Esophagus squamous epithelium (tissue), 5 donors: ENCODE data around the gene SEMA4C. TPM values are rescaled to one million over a fixed set of nuclear protein-coding genes. Genes with fewer than 3 reads are reported as not detected.

Experiments used
- DNase-seq: peaks from one replicate; lab custom pipeline; 2025; lab: John Stamatoyannopoulos, UW
- H3K27ac ChIP-seq, 4 donors: fragments of 200-600 bp; sonication (generic); one replicate each; pipeline ENCODE4 v1.5.1; 2016 to 2019; ENCODE audit warnings: mild to moderate bottlenecking in 1 of 4
- H3K27me3 ChIP-seq, 4 donors: fragments of 200-600 bp; sonication (generic); 1 replicate in 3 of 4; 2 replicates in 1 of 4; pipeline versions ENCODE4 v1.5.1 to v1.6.0; 2017 to 2021; ENCODE audit warnings: antibody characterized with exemption in 1 of 4
- H3K36me3 ChIP-seq, 3 donors: fragments of 200-600 bp; sonication (generic); one replicate each; pipeline ENCODE4 v1.5.1; 2016 to 2019
- H3K4me1 ChIP-seq, 3 donors: fragments of 200-600 bp; sonication (generic); one replicate each; pipeline ENCODE4 v1.5.1; 2017 to 2019
- H3K4me3 ChIP-seq, 4 donors: fragments of 200-600 bp; sonication (generic); 1 replicate in 3 of 4; 2 replicates in 1 of 4; pipeline ENCODE4 v1.5.1; 2016 to 2019; ENCODE audit warnings: mild to moderate bottlenecking in 2 of 4, moderate library complexity in 1 of 4
- H3K9me3 ChIP-seq, 3 donors: fragments of 200-600 bp; sonication (generic); one replicate each; pipeline ENCODE4 v1.5.1; 2016 to 2019
- CTCF ChIP-seq, 6 experiments: fragments of 450-650 bp in 4 of 6; fragments of 200-600 bp in 2 of 6; sonication (generic) in 2 of 6; IDR thresholded peaks; one replicate each; pipeline ENCODE4 v1.5.1; 2016 to 2019; ENCODE audit warnings: antibody characterized with exemption in 6 of 6, mild to moderate bottlenecking in 4 of 6, moderate library complexity in 4 of 6
- POLR2A ChIP-seq, 4 donors: fragments of 450-650 bp; IDR thresholded peaks; one replicate each; pipeline ENCODE4 v1.6.1; 2017; ENCODE audit warnings: antibody characterized with exemption in 4 of 4, mild to moderate bottlenecking in 4 of 4, moderate library complexity in 3 of 4
- WGBS, 2 donors: methylation state at CpG; one replicate each; pipeline ENCODE4 v1.1.5; 2018; 5-methylcytosine and 5-hydroxymethylcytosine counted together
- intact Hi-C: fragments of 100-400 bp; cut with DNase I; formaldehyde crosslinking; loops from one replicate; pipeline ENCODE4 v1.15.0; 2022
- total RNA-seq, 4 donors: library from RNA; depleted of rRNA; stranded (reverse); fragments of >200 nt; gene quantifications; one replicate each; pipeline ENCODE4 v1.1.0, GENCODE V29; 2016
- donor health status: DM: yes; HTN: yes; CAD: no.

SEMA4C gene
- total RNA-seq, 4 donors from 2014 or later: 7.4 to 23.8 (median 12.8) TPM

- Histone ChIP-seq H3K27me3 (no peaks in the 10 kb centered on the region), H3K4me3 (no peak overlapping the region), H3K36me3 (no peaks in the 10 kb centered on the region), H3K9me3 (no peaks in the 10 kb centered on the region), H3K27ac (peak overlapping the region in 2 of 4 donors; percentile 19 to 47), H3K4me1 (peaks cover 23 to 55% (median 34%) of the 10 kb centered on the region in 3 donors)
- WGBS, 2 donors: 63 to 72% methylated on average over 3 to 7 of the region's 7 CpGs
- intact Hi-C loops: no loop called here
- TF ChIP-seq CTCF (IDR thresholded peaks at IDR 0.05): no peak
- no peak for TF ChIP-seq POLR2A (IDR thresholded peaks at IDR 0.05)
- DNase-seq: no peak
Observed at GRCh38 chr2:96903815-96904214, 33.9 kb upstream of the SEMA4C start.

- WGBS, 2 donors: 73 to 83% methylated on average over 5 to 6 of the region's 7 CpGs
- peak overlapping the region in 2 of 4 donors; percentile 19 to 47 for H3K27ac ChIP-seq
- H3K4me1 ChIP-seq: peaks cover 24 to 55% (median 38%) of the 10 kb centered on the region in 3 donors
Observed at GRCh38 chr2:96903318-96903717, 33.4 kb upstream of the SEMA4C start.

DNA sequence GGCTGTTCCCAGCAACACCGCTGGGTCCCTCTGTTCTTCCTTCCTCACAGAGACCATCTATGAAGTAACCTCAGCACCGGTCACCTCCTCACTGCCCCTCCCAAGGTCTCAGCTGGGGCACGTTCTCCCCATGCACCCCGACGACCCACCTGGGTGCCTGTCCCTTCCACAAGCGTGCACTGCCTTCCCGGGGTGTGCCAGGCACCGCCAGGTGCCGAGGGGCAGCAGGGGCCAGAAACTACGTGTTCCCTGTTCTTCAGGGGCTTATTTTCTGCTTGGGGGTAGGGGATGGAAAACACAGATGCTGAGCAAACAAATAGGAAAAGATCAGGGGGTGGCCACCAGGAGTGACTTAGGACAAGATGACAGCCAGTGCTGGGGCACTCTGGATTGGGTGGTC, 30.4 kb upstream of the SEMA4C start:
- H3K27me3 ChIP-seq: no peaks in the 10 kb centered on the region
- WGBS, 2 donors: 81 to 92% methylated on average over 7 to 10 of the region's 10 CpGs
- no peak for TF ChIP-seq POLR2A (IDR thresholded peaks at IDR 0.05)
- no peak for TF ChIP-seq CTCF (IDR thresholded peaks at IDR 0.05)
- DNase-seq: no peak
- intact Hi-C loops: no loop called here
- H3K4me1 ChIP-seq: peaks cover 23 to 60% (median 35%) of the 10 kb centered on the region in 3 donors
- no peak overlapping the region for H3K4me3 ChIP-seq
- no peaks in the 10 kb centered on the region for H3K9me3 ChIP-seq
- H3K27ac ChIP-seq: no peak overlapping the region
- H3K36me3 ChIP-seq: no peaks in the 10 kb centered on the region

More at GRCh38 chr2:96903318-96903717, 33.4 kb upstream of the SEMA4C start:
- intact Hi-C loops: no loop called here
- DNase-seq: no peak
- H3K27me3 ChIP-seq: no peaks in the 10 kb centered on the region
- no peaks in the 10 kb centered on the region for H3K9me3 ChIP-seq
- no peak overlapping the region for H3K4me3 ChIP-seq
- H3K36me3 ChIP-seq: no peaks in the 10 kb centered on the region
- TF ChIP-seq CTCF (IDR thresholded peaks at IDR 0.05) (no peak), POLR2A (IDR thresholded peaks at IDR 0.05) (no peak)

DNA sequence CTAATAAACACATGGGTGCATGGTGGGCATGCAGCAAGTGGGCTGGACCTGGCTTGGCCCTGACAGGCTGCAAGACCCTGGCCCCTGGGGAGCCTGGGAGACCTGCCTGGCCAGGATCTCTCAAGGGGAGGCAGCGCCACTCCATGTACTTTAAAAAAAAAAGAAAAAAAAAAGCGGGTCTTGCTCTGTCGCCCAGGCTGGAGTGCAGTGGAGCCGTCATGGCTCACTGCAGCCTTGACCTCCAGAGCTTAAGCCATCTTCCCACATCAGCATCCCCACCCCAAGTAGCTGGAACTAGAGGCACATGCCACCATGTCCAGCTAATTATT, 29.5 kb upstream of the SEMA4C start:
- intact Hi-C loops: no loop called here
- H3K27ac ChIP-seq: peak overlapping the region in 1 of 4 donors; percentile 55
- no peaks in the 10 kb centered on the region for H3K27me3 ChIP-seq
- WGBS, 2 donors: 67 to 89% methylated on average over 1 to 3 of the region's 4 CpGs
- H3K4me1 ChIP-seq: peaks cover 23 to 67% (median 38%) of the 10 kb centered on the region in 3 donors
- no peak for TF ChIP-seq POLR2A (IDR thresholded peaks at IDR 0.05)
- no peak for TF ChIP-seq CTCF (IDR thresholded peaks at IDR 0.05)
- no peaks in the 10 kb centered on the region for H3K36me3 ChIP-seq
- H3K9me3 ChIP-seq: no peaks in the 10 kb centered on the region
- DNase-seq: no peak
- no peak overlapping the region for H3K4me3 ChIP-seq

- no peak for DNase-seq
- intact Hi-C loops: no loop called here
Observed at GRCh38 chr2:96898641-96899412, 28.9 kb upstream of the SEMA4C start.

More at GRCh38 chr2:96898641-96899412, 28.9 kb upstream of the SEMA4C start:
- Histone ChIP-seq H3K4me3 (no peak overlapping the region), H3K36me3 (no peaks in the 10 kb centered on the region), H3K4me1 (peaks cover 25 to 69% (median 40%) of the 10 kb centered on the region in 3 donors), H3K9me3 (no peaks in the 10 kb centered on the region), H3K27ac (peak overlapping the region in 2 of 4 donors; percentile 23 to 55), H3K27me3 (no peaks in the 10 kb centered on the region)
- TF ChIP-seq POLR2A (IDR thresholded peaks at IDR 0.05) (no peak), CTCF (IDR thresholded peaks at IDR 0.05) (no peak)
- 36 to 55% methylated on average over 9 to 10 of the region's 11 CpGs for WGBS, 2 donors
